ENCODE measurements around the gene M1AP.

DNA sequence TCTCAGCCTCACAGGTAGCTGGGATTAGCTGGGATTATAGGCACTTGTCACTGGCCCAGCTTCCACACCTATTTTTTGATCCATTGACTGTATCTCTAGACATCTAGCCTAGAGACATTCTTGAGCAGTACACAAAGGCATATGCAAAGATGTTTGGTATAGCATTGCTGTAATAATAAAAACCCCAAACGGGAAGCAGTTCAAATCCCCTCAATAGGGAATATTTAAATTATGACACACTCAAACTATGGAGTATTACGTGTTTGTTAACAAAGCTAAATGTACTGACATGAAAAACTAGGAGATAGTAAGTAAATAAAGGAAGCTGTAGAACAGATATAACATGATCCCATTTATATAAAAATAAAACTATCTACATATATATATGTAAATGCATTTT lies 65.9 kb downstream of the M1AP start:
- TF ChIP-seq, protein P1, sequence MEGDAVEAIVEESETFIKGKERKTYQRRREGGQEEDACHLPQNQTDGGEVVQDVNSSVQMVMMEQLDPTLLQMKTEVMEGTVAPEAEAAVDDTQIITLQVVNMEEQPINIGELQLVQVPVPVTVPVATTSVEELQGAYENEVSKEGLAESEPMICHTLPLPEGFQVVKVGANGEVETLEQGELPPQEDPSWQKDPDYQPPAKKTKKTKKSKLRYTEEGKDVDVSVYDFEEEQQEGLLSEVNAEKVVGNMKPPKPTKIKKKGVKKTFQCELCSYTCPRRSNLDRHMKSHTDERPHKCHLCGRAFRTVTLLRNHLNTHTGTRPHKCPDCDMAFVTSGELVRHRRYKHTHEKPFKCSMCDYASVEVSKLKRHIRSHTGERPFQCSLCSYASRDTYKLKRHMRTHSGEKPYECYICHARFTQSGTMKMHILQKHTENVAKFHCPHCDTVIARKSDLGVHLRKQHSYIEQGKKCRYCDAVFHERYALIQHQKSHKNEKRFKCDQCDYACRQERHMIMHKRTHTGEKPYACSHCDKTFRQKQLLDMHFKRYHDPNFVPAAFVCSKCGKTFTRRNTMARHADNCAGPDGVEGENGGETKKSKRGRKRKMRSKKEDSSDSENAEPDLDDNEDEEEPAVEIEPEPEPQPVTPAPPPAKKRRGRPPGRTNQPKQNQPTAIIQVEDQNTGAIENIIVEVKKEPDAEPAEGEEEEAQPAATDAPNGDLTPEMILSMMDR (conservative IDR thresholded peaks at IDR 0.05; ENCODE audit: low read depth, low read length) = no peak
- no peak for TF ChIP-seq EZH2phosphoT487 (IDR thresholded peaks at IDR 0.05; ENCODE audit: borderline replicate concordance, low read length)
